CD4-positive, alpha-beta T cell (primary cell): ENCODE results near the gene ADIPOR2. TPM values are rescaled to one million over a fixed set of nuclear protein-coding genes. Genes with fewer than 3 reads are reported as not detected.

ENCODE experiments used
- ATAC-seq: fragments of 200-7000 bp; cut with Tn5 transposase; one replicate; pipeline ENCODE4 v1.10.0; 2022; ENCODE audit warnings: mild to moderate bottlenecking; ENCODE audit not compliant: poor library complexity
- CTCF ChIA-PET: fragments of 350-600 bp; sonication (Branson Sonifier 250); formaldehyde crosslinking; loops from one replicate; lab custom pipeline; 2021; ENCODE audit warnings: antibody characterized with exemption, inconsistent platforms; lab: Charles Lee
- POLR2A ChIA-PET: fragments of 350-600 bp; sonication (Branson Sonifier 250); formaldehyde crosslinking; loops from one replicate; lab custom pipeline; 2021; ENCODE audit warnings: antibody characterized with exemption, inconsistent platforms; lab: Charles Lee
- DNase-seq, 14 experiments: peaks; one replicate each; pipeline ENCODE4 v3.0.0-alpha.2; 2013 to 2020; ENCODE audit warnings: mixed read lengths in 2 of 14
- H3K27ac ChIP-seq, 2 donors: one replicate each; pipeline versions ENCODE4 v1.5.1 to v1.7.0; 2013; ENCODE audit warnings: low read length in 2 of 2, low read depth in 1 of 2, mild to moderate bottlenecking in 1 of 2
- H3K27me3 ChIP-seq, 2 experiments: 1 replicate in 1 of 2; 2 replicates in 1 of 2; pipeline versions ENCODE4 v1.6.1 to v1.7.0; 2013; ENCODE audit warnings: low read length in 2 of 2, control low read depth in 1 of 2, mild to moderate bottlenecking in 1 of 2, moderate library complexity in 1 of 2; ENCODE audit not compliant: insufficient read depth in 2 of 2, control insufficient read depth in 1 of 2
- H3K36me3 ChIP-seq: one replicate; pipeline ENCODE4 v1.6.1; 2013; ENCODE audit warnings: low read length, control low read depth; ENCODE audit not compliant: insufficient read depth
- H3K4me1 ChIP-seq: one replicate; pipeline ENCODE4 v1.6.1; 2013; ENCODE audit warnings: low read length, control low read depth; ENCODE audit not compliant: insufficient read depth
- H3K4me3 ChIP-seq: one replicate; pipeline ENCODE4 v1.5.1; 2013; ENCODE audit warnings: mild to moderate bottlenecking, low read length, moderate library complexity
- H3K9me3 ChIP-seq, 2 experiments: 1 replicate in 1 of 2; 2 replicates in 1 of 2; pipeline versions ENCODE4 v1.6.1 to v1.7.0; 2013; ENCODE audit warnings: low read length in 2 of 2, mild to moderate bottlenecking in 2 of 2, control low read depth in 1 of 2, moderate library complexity in 1 of 2; ENCODE audit not compliant: control insufficient read depth in 1 of 2, insufficient read depth in 1 of 2
- H3K27ac Mint-ChIP-seq: one replicate; pipeline ENCODE4 v1.8.0; 2020; ENCODE audit warnings: mixed read lengths
- H3K27me3 Mint-ChIP-seq: one replicate; pipeline ENCODE4 v1.8.0; 2021; ENCODE audit warnings: mixed read lengths
- H3K36me3 Mint-ChIP-seq: one replicate; pipeline ENCODE4 v1.8.0; 2021; ENCODE audit warnings: low read depth, mixed read lengths
- H3K4me1 Mint-ChIP-seq: one replicate; pipeline ENCODE4 v1.8.0; 2021; ENCODE audit warnings: low read depth, mixed read lengths
- H3K4me3 Mint-ChIP-seq: one replicate; pipeline ENCODE4 v1.8.0; 2020; ENCODE audit warnings: mild to moderate bottlenecking, mixed read lengths
- H3K9me3 Mint-ChIP-seq: one replicate; pipeline ENCODE4 v1.8.0; 2020; ENCODE audit warnings: mixed read lengths
- intact Hi-C, 2 experiments: fragments of 100-400 bp; cut with DNase I in 1 of 2; cut with micrococcal nuclease in 1 of 2; formaldehyde crosslinking; loops; one replicate each; pipeline versions ENCODE4 v1.15.1 to v1.9.0; 2023 to 2025; cut with DNase I, micrococcal nuclease
- total RNA-seq, 174 experiments: library from RNA in 2 of 174; stranded (reverse) in 2 of 174; gene quantifications; one replicate each; pipeline ENCODE4 v1.2.3 and lab custom pipeline; 2021 to 2026
- TF ChIP-seq, protein P1 (sequence below): fragments of 200-600 bp; IDR thresholded peaks from one replicate; pipeline ENCODE4 v1.8.0; 2022; ENCODE audit warnings: antibody characterized with exemption, mild to moderate bottlenecking

Gene ADIPOR2
- total RNA-seq, 2 experiments from 2014 or later: 12.5 to 12.6 TPM

DNA sequence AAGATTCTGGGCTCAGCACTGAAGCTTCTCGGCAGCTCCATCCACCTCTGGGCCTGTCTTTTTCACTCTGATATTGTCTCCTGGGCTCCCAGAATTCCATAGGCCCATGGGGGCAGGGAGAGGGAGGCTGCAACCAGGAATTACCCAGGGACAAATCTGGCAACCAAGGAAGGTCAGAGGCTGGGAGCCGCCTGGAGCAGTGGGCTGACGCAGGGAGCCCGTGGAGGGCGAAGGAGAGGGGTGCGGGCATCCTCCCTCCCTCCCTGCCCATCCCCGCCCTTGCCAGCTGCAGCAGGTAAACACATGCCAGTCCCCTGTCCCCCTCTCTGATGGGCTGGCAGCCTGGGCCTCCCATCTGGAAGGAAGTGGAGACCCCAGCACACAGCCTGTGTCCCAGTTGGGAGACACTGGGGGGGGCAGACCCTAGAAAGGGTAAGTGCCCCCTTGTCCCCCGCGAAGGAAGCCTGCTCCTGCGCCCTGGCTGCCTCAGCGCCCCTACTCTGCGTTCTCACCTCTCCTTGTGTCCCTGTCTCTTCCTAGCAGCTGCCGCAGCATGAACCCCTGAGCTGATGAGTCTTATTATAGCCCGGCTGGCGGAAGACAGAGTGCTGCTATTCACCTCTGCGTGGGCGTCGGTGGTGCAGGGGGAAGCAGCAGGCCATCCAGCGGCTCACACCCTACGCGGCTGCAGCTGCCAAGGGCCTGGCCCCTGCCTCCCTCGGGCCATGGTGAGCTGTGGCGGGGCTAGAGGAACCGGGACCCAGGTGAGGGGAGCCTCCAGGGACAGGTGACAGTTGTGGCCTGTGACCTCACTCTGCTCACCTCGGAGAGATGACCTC lies 136.2 kb downstream of the ADIPOR2 start:
- ATAC-seq: no peak
- Mint-ChIP-seq H3K4me1 (no peaks in the 10 kb centered on the region), H3K9me3 (no peaks in the 10 kb centered on the region), H3K27ac (no peak overlapping the region), H3K4me3 (no peak overlapping the region), H3K36me3 (no peaks in the 10 kb centered on the region), H3K27me3 (peaks cover 34% of the 10 kb centered on the region)
- H3K4me3 ChIP-seq: no peak overlapping the region
- TF ChIP-seq, protein P1, sequence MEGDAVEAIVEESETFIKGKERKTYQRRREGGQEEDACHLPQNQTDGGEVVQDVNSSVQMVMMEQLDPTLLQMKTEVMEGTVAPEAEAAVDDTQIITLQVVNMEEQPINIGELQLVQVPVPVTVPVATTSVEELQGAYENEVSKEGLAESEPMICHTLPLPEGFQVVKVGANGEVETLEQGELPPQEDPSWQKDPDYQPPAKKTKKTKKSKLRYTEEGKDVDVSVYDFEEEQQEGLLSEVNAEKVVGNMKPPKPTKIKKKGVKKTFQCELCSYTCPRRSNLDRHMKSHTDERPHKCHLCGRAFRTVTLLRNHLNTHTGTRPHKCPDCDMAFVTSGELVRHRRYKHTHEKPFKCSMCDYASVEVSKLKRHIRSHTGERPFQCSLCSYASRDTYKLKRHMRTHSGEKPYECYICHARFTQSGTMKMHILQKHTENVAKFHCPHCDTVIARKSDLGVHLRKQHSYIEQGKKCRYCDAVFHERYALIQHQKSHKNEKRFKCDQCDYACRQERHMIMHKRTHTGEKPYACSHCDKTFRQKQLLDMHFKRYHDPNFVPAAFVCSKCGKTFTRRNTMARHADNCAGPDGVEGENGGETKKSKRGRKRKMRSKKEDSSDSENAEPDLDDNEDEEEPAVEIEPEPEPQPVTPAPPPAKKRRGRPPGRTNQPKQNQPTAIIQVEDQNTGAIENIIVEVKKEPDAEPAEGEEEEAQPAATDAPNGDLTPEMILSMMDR: no peak
- DNase-seq: no peak
- no peak overlapping the region for H3K27ac ChIP-seq
- H3K4me1 ChIP-seq: no peaks in the 10 kb centered on the region
- POLR2A ChIA-PET: no interaction called here
- H3K36me3 ChIP-seq: no peaks in the 10 kb centered on the region
- peaks cover 0 to 17% of the 10 kb centered on the region in 2 experiments for H3K9me3 ChIP-seq
- H3K27me3 ChIP-seq: peaks cover 10 to 17% of the 10 kb centered on the region in 2 experiments
- intact Hi-C loops: no loop called here
- CTCF ChIA-PET: no interaction called here

DNA sequence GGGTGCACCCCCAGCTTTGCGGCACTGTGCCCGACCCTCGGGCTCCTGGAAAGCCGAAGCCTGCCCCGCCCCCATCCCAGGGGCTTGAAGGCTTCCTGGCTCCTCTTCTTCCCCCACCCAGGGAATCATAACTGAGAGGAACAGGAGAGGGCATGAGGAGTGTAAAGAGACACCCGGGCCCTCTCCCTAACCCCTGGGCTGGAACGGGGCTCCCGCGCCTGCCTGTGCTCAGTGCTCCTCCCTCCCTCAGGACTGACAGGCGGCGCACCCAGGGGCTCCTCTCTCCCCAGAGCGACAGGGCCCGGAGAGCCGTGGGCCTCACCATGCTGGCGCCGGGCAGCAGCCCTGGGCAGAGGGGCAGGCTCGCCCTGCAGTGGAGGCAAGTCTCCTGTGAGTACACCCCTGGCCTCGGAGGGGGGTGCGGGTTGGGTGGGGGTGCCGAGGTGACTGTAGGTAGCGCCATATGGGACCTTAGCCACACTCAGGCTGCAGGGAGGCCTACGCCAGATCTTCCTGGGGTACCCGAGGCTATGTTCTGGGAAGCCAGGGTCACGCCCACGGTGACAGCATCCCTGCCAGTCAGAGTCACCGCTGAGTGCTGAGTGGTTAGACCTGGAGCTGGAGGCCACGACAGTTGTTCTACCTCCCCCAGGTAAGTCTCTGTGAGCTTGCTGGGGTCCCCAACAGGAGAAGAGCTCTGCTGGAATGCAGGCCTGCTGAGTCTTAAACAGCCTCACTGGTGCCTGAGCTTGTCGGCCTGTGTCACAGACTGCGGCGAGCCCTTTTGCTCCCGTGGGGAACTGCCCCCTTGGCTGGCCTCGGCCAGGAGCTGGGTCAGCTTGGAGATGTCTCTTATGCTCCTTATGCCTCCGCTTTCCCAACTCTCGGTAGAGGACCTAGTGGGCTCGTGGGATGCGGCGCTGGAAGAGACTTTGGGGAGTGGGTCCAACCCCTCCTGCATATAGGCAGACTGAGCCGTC lies 137.2 kb downstream of the ADIPOR2 start:
- ATAC-seq (no peak), DNase-seq (no peak)
- Histone ChIP-seq H3K27me3 (peaks cover 14% of the 10 kb centered on the region in 2 experiments), H3K4me1 (no peaks in the 10 kb centered on the region), H3K36me3 (no peaks in the 10 kb centered on the region), H3K9me3 (peaks cover 0 to 14% of the 10 kb centered on the region in 2 experiments), H3K4me3 (no peak overlapping the region), H3K27ac (no peak overlapping the region)
- H3K4me1 Mint-ChIP-seq: no peaks in the 10 kb centered on the region
- no peaks in the 10 kb centered on the region for H3K9me3 Mint-ChIP-seq
- no peak overlapping the region for H3K27ac Mint-ChIP-seq
- no peaks in the 10 kb centered on the region for H3K36me3 Mint-ChIP-seq
- H3K4me3 Mint-ChIP-seq: no peak overlapping the region
- intact Hi-C loops: no loop called here
- TF ChIP-seq, protein P1: no peak
- POLR2A ChIA-PET: no interaction called here
- CTCF ChIA-PET: no interaction called here
- peaks cover 33% of the 10 kb centered on the region for H3K27me3 Mint-ChIP-seq

DNA sequence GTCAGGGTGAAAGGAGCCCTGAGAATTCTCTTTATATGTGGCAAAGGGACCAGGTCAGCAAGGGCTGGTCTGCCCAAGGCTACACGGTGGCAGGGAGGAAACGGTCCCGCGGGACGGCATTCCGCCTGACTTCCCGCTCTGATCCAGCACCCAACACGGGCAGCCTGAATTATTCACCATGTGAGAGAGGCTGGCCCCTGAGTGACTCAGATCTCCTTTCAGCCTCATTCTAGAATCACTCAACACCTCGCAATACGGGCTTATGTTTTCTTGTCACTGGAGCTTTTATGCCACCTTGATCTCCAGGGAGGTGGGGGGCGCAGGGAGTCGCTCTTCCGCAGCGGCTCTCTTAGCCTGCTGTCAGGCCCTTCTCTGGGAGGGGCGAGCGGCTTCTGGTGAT lies 138.0 kb downstream of the ADIPOR2 start:
- Mint-ChIP-seq H3K4me3 (no peak overlapping the region), H3K36me3 (no peaks in the 10 kb centered on the region), H3K9me3 (no peaks in the 10 kb centered on the region), H3K27me3 (peaks cover 38% of the 10 kb centered on the region), H3K27ac (no peak overlapping the region), H3K4me1 (no peaks in the 10 kb centered on the region)
- Histone ChIP-seq H3K4me1 (no peaks in the 10 kb centered on the region), H3K27ac (no peak overlapping the region), H3K36me3 (no peaks in the 10 kb centered on the region), H3K9me3 (peaks cover 0 to 14% of the 10 kb centered on the region in 2 experiments), H3K27me3 (peaks cover 13 to 14% of the 10 kb centered on the region in 2 experiments), H3K4me3 (no peak overlapping the region)
- CTCF ChIA-PET: interaction anchor here (0.6 kb wide), 1 partner anchor 164 kb away, joined by 3 read pairs; no protein-coding TSS in a partner anchor
- no peak for ATAC-seq
- DNase-seq: no peak
- POLR2A ChIA-PET: no interaction called here
- intact Hi-C loops: no loop called here
- TF ChIP-seq, protein P1: no peak
